Activated gamma-delta T cell treated with Interleukin-2 at 50 U/mL for 16 hours (primary cell): Measurements from ENCODE around the gene DDX6.
"Not testable (repeated sequence)": the region's sequence is repeated elsewhere in the genome, so short reads cannot be mapped to it uniquely, and the experiment has no call there.

Experiments
- DNase-seq: peaks from one replicate; pipeline ENCODE4 v3.0.0-alpha.2; 2020

Gene DDX6, protein sequence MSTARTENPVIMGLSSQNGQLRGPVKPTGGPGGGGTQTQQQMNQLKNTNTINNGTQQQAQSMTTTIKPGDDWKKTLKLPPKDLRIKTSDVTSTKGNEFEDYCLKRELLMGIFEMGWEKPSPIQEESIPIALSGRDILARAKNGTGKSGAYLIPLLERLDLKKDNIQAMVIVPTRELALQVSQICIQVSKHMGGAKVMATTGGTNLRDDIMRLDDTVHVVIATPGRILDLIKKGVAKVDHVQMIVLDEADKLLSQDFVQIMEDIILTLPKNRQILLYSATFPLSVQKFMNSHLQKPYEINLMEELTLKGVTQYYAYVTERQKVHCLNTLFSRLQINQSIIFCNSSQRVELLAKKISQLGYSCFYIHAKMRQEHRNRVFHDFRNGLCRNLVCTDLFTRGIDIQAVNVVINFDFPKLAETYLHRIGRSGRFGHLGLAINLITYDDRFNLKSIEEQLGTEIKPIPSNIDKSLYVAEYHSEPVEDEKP

DNA sequence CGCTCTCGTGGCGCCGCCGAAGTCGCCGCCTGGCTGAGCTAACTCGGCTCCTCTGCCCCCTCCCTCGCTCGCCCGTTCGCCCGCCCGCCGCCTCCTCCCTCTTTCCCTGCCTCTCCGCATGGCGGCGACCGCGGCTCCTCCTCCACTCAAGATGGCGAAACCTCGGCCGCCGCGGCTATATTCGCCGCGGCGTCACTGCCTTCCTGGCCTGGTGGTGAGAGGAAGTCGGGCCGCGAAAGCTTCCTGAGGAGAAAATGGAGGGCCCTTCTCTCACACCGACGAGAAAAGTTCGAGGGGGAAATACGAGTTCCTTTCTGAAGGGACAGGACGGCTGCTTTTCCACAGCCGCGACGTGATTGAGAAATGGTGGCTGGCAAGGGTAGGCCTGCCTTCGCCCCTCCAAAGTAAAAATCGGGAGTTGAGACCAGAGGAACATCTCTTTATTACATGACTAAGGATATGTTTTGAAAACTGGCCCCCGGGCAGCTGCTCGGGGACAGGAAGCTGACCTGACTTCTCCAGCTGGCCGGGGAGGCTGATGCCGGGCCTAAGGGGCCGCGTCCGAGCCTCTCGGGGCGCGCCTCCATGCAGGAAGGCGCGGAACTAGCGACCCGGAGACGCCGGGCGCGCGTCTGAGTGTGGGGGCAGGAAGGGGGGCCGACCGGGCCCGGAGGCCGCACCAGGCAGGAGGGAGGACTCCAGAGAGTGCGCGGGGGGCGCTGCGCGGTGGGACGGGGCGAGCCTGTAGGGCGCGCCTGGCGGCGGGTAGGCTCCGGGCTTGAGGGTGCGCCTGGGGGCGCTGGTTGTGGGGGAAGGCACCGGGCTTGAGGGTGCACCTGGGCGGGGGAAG, at the start of gene DDX6:
DDX6 (minus strand) TSS at position 54 of the 850 bp plus-strand sequence. CDS start 4,913 bp downstream, outside the sequence.
- peak; percentile 90 for DNase-seq

DNA sequence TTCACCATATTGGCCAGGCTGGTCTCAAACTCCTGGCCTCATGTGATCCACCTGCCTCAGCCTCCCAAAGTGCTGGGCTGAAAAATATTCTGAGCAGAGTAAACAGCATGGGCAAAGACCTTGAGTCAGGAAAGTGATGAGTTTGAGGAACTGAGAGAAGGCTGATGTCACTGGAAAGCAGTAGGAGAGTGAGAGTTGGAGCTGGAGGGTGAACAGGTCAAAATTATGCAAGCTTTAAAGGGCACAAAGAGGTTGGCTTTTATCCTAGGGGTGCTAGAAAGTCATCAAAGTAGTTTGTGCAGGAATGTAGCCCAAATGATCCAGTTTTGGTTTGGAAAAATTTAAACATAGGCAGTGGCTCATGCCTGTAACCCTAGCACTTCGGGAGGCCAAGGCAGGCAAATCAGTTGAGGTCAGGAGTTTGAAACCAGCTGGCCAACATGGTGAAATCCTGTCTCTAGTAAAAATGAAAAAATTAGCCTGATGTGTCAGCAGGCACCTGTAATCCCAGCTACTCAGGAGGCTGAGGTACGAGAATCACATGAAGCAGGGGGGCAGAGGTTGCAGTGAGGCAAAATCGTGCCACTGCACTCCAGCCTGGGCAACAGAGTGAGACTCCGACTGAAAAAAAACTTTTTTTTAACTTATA, 48.1 kb upstream of the DDX6 start:
- DNase-seq = no peak

DNA sequence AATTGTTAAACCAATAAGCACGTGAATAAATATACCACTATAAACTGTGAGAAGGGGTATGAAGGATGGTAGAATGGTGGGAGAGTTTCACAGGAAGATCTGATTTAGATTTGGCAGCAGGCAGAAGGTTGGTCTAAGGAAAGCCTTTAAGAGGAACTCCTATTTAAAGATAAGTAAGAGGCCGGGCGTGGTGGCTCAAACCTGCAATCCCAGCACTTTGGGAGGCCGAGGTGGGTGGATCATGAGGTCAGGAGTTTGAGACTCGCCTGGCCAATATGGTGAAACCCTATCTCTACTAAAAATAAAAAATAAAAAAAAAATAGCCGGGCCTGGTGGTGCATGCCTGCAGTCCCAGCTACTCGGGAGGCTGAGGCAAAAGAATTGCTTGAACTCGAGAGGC, 46.9 kb upstream of the DDX6 start:
- no peak for DNase-seq

DNA sequence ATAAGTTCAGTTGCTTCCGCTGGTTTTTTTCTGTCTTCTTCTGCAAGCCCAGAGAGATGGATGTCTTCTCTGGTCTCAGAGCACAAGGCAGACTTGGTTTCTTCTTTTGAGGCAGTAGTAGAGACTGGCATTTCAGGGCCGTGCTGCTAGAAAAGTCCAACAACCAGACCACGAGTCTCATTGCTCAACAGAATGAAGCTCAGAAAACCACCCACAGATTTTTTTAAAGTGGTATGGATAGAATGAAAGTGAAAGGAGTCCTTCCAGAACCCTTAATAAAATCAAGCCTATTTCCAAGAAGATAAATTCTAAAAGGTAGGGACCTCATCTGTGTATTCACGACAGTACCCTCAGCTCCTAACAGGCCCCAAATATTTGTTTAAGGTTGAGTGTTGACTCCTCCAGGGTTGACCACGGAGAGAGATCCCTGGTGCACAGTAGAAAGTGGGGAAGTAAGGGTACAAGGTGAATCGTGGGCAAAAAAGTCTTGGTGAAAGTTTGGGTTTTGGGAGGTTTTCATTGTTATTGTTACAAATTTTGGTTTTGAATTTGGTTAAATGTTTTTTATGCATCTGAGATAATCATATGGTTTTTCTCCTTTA, 43.6 kb upstream of the DDX6 start:
- DNase-seq = no peak

DNA sequence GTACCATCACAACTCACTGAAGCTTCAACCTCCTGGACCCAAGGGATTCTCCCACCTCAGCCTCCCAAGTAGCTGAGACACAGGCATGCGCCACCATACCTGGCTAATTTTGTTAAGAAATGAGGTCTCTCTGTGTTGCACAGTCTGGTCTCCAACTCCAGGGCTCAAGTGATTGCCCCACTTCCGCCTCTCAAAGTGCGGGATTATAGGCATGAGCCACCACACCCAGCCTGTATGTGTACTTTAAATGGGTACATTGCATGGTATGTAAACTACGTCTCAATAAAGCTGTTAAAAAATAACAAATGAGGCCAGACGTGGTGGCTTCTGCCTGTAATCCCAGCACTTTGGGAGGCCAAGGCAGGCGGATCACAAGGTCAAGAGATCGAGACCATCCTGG, 36.2 kb upstream of the DDX6 start:
- no peak for DNase-seq

DNA sequence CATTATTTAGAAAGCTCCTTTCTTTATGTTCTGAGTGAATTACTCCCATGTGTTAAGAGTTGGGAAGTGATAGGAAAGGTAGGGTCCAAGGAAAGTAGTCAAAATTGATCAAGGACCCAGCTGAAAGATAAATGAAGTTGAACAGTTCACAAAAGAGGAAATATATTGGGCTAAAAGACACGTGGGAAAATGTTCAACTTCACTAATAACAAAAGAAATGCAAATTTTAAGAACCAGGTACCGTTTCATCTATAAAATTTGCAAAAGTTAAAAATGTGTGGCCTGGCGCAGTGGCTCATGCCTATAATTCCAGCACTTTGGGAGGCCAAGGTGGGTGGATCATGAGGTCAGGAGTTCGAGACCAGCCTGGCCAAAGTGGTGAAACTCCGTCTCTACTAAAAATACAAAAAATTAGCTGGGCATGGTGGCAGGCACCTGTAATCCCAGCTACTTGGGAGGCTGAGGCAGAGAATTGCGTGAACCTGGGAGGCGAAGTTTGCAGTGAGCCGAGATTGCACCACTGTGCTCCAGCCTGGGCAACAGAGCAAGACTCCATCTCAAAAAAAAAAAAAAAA, 32.1 kb upstream of the DDX6 start:
- not testable (repeated sequence) for DNase-seq

DNA sequence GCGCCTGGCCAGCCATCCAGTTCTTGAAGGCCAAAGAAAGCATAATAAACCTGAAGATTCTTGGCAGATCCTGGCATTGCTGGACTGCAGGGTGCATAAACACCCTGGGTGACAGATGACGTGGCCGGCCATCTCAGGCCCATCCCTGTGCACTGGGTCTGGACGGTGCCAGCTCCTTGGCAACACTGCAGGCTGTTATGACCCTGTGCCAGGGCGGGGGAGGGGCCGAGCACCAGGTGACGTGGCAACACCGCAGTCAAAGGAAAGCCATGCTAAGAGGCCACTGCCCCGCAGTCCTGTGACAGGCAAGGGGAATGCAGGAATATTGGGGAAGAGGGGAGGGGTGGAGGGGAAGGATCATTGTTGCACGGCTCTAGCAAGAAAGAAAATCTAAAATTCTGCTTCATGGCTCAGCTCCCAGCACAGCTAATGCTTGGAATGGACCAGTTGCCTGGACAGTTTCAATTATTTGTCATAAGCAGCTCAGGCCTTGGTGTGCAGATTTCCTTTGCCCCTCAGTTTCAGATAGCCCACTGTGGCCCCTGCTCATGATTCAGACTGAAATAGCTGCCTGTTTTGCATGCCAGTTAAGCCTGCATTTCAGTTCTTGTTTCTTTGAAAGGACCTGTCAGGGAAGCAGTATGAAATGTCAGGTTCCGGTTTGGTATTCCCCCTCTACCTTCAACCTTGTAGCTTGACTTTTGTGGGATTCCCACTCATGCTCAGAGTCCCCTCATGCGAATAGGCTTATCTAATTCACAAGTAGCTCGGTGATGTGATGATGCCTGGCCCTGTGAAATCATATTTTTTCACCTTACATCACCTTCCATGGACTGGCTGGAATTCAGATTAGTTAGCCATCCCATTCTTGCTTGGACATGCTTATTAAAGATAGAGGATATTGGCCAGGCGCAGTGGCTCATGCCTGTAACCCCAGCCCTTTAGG, 29.7 kb upstream of the DDX6 start:
- DNase-seq = no peak

DNA sequence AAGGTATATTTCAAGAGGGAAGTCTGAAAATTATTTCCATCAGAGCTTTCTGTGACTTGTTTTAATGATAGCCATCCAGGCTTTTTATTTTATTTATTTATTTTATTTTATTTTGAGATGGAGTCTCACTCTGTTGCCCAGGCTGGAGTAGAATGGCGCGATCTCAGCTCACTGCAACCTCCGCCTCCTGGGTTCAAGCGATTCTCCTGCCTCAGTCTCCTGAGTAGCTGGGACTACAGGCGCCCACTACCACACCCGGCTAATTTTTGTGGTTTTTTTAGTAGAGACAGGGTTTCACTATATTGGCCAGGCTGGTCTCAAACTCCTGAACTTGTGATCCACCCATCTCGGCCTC, 29.0 kb upstream of the DDX6 start:
- not testable (repeated sequence) for DNase-seq

DNA sequence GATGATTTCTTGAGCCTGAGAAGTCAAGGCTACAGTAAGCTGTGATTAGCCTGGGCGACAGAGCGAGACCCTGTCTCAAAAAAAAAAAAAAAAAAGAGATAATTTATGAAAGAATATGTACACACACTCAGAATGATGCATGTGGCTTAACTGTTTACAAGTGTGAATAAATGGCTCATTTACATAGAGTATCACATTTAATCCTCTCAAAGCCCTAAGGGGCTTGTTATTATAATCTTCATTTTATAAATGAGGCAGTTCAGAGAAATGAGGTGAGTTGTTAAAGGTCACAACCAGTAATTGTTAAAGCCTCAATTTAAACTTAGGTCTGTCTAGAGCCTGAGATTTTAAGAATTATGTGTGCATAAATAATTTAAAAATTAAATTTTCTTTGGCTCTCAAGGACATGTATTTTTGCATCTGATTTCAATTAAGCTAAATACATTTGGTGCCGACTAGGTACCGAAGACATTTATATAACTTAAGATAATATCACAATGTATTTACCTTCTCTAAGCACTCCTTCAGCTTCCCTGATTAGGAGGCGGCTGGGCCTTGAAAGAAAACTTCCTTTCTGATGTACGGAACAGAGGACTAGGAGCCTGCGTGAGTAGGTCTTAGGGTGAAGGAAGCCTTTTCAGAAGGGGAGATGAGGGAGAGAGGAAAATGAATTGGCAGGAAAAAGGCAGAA, 28.5 kb upstream of the DDX6 start:
- DNase-seq = no peak

DNA sequence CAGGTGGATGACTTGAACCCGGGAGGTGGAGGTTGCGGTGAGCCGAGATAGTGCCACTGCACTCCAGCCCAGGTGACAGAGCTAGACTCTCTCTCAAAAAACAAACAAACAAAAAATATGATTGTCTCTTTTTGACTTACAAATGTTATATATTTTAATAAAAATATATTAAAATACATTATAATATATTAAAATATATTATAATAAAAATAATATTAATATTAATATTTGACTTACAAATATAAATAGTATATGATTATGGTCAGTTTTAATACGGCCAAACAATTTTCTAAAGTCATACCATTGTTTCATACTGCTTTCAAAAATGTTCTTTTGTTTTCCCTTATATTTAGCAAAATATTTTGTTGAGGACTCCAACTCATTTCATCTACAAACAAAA, 27.2 kb upstream of the DDX6 start:
- no peak for DNase-seq

DNA sequence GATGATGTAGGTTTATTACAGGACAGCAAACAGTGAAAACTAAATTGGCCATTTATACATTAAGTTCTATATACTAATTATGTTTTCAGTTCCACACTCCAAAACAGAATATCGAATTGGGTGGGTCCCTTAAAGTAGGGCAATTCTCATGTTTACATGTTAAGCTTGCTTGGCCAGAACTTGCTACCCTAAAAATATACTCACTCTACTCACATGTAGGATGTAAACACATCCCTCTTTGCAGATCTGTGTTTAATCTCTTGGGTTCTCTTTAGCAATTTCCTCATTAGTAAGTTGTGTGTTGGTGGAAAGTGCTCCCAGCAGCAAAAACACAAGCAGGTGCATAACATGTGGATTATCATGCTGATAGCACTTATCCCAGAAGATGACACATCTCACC, 22.6 kb upstream of the DDX6 start:
- no peak for DNase-seq

DNA sequence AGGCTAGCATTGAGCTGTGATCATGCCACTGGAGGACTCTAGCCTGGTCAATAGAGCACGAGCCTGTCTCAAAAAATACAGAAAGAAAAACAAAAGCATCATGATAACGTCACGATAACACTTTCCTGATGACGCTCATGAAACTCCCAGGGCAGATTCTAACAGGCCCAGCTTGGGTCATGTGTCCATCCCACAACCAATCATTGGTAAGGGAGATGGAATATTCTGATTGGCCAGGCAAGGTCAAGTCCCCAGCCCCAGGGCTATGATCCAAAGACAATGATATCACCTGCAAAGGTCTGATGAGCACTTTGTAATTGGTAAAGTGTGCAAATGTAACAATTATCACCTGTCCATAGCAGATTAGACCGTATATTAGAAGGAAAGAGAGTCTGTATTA, 21.5 kb upstream of the DDX6 start:
- DNase-seq = no peak

DNA sequence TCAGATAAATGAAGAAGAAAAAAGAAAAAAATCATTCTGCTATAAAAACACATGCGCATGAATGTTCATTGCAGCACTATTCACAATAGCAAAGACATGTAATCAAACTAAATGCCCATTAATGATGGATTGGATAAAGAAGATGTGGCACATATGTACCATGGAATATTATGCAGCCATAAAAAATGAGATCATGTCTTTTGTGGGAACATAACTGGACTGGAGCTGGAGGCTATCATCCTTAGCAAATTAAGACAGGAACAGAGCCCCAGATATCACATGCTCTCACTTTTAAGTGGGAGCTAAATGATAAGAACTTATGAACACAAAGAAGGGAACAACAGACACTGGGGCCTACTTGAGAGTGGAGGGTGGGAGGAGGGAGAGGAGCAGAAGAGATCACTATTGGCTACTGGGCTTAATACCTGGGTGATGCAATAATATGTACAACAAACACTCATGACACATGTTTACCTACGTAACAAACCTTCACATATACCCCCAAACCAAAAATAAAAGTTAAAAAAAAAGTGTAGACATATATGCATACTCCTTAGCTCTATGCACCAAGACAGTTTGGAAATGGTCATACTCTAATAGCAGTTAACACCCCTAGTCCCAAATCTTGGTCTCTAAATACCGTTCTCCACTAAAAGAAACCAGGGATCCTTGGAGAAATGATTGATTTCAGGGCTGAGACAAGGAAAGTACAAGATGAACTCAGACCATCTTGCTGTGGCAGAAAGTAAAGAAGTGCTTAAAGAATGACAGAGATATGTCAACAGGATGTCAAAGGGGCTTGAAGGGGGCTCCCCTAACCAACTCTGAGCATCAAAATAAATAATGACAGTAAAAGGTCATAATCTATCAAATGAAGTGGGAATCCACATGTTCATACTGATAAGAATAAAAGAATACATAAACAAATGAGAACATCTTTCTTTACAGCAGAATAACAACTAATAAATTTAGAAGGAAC, 17.1 kb upstream of the DDX6 start:
- no peak for DNase-seq

DNA sequence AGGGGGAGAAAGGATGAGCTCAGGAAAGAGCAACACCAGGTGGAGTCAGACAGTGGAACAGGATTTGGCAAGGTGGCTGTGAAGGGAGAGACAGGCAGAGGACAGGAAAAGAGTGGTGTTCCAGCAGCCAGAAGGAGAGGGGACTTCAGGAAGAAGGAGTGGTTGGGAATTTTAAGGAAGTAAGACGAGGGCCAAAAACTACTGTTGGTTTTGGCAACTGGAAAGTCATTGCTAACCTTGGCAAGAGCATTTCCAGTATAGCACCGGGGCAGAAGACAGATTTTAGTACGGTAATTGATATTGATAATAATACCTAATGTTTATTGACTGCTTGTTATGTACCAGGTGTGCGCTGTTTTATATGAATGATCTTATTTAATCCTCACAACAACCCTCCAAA, 15.4 kb upstream of the DDX6 start:
- no peak for DNase-seq

DNA sequence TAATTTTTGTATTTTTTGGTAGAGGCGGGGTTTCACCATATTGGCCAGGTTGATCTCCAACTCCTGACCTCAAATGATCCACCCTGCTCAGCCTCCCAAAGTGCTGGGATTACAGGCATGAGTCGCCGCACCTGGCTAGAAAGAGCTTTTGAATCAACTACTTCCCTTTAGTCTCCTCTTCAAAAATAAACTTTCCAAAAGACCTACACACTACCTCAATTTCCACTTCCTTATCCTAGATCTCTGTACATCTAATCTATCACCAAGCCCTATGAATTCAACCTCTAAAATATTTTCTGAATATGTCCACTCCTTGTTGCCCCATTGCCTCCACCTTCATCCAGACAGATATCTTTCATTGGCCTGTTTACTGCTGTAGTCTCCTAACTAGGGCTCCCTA, 13.1 kb upstream of the DDX6 start:
- DNase-seq = no peak

DNA sequence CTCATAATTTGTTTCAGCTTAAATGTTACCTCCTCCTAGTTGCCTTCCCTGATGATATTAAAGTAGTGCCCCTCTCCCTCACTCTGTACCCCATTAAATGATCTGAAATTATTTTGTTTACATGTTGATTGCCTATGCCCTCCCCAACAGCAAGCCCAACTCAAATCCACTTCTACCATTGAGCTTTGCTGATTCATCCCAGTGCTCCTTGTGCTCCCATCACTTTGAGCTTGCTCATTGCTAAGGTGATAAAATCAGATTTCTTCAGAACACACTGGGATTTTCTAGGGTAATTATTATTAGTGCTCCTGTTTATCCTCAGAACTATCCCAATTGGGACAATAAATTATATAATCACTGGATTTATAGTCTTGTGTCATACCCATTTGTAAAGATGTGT, 8.4 kb upstream of the DDX6 start:
- DNase-seq = no peak

DNA sequence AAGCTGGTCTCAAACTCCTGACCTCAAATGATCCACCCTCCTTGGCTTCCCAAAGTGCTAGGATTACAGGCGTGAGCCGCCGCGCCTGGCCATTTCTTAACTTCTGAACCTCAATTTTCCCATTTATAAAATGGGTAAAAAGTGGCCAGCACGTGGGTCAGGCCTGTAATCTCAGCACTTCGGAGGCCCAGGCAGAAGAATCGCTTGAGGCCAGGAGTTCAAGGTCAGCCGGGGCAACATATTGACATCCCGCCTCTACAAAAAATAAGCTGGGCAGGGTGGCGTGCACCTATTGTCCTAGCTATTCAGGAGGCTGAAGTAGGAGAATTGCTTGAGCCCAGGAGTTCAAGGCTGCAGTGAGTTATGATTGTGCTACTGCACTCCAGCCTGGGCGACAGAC, 6.5 kb upstream of the DDX6 start:
- no peak for DNase-seq

DNA sequence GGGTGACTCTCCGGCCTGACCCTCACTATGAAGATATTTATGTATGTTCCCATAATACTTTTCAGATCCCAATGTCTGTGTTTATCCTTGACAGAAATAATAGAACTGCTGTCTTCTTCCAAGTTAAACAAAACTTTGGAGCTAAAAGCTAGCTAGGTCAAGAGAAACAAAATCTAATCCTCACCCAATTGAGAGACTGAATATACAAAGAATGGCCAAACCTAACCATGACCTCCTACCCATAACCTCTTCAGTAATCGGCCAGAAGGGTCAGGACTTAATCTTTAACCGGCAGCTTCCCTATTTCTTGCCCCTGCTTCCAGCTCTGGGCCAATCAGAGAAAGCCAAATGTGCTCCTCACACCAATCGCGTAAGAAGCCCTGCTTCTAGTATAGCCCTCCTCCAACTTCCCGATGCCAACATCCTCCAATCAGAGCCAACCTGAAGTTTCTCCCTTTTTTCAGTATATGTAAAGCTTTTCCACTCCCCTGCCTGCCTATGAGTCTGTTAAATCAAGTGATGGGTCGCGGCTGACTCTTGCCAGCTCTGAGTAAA, 1.7 kb upstream of the DDX6 start:
- DNase-seq = peak; percentile 48

DNA sequence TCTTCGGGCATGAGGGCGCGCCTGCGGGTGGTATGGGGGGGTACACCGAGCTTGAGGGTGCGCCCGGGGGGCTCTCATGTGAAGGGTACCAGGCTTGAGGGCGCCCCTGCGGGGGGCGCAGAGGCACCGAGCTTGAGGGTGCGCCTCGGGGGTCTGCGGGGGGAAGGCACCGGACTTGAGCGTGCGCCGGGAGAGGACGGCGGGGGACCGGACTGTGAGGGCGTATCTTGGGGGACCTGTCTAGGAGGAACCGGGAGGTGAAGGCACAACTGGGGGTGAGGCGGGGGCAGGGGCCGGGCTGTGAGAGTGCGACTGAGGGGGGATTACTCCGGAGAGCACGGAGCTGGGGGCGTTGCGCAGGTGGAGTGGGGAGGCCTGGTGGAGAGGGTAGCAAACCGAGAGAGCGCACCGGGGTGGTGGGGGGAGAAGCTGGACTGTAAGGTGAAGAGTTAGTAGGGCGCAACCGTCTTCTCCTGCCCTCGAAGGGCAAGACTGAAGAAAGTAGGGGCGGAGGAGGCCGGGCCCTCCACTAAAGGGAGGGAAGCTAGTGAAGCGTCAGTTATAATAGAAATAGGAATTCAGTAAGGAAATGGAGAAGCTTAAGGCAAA, 1.1 kb upstream of the DDX6 start:
- DNase-seq = peak; percentile 33
